Muscle layer of duodenum (tissue), 2 donors: ENCODE results near the gene WWC2.
"Not testable (repeated sequence)": the region's sequence is repeated elsewhere in the genome, so short reads cannot be mapped to it uniquely, and the experiment has no call there.

ENCODE experiments used
- H3K27ac ChIP-seq: one replicate; pipeline ENCODE4 v1.7.0; 2013; ENCODE audit warnings: mild to moderate bottlenecking, low read length
- H3K27me3 ChIP-seq: one replicate; pipeline ENCODE4 v1.7.0; 2013; ENCODE audit warnings: low read depth, mild to moderate bottlenecking, control low read depth, low read length
- H3K36me3 ChIP-seq, 2 donors: one replicate each; pipeline ENCODE4 v1.7.0; 2013; ENCODE audit warnings: low read length in 2 of 2, control low read depth in 1 of 2, mild to moderate bottlenecking in 1 of 2; ENCODE audit not compliant: insufficient read depth in 2 of 2, control insufficient read depth in 1 of 2
- H3K4me1 ChIP-seq, 2 donors: one replicate each; pipeline ENCODE4 v1.7.0; 2013; ENCODE audit warnings: low read length in 2 of 2, mild to moderate bottlenecking in 2 of 2, control low read depth in 1 of 2, moderate library complexity in 1 of 2; ENCODE audit not compliant: insufficient read depth in 2 of 2, control insufficient read depth in 1 of 2
- H3K4me3 ChIP-seq, 2 donors: one replicate each; pipeline ENCODE4 v1.7.0; 2013; ENCODE audit warnings: low read length in 2 of 2, low read depth in 1 of 2, mild to moderate bottlenecking in 1 of 2
- H3K9me3 ChIP-seq, 2 donors: one replicate each; pipeline ENCODE4 v1.7.0; 2013; ENCODE audit warnings: low read length in 2 of 2, control low read depth in 1 of 2, mild to moderate bottlenecking in 1 of 2; ENCODE audit not compliant: control insufficient read depth in 1 of 2
- donor health status: healthy.

The WWC2 gene

DNA sequence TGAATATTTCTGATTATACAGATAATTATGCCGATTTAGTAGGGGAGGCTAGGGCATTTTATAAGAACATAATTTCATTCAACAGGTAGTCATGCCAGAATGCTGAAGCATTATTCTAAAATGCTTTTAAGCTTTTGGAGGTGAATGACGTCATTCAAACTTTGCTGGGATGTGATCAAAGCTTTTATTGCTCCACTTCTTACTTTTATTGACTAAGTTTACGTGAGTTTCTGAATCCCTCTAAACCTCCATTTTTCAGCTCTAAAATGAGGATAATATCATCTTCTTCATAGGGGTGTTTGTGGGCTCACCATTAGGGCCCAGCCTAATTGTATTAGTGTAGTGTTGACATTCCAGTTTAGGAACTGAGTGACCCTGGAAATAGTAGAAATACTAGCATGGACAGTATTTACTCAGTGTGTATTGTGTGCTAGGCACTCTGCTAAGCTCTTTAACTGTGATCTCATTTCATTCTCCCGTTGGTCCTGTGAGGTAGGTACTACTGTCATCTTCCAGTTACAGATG is 3.0 kb downstream of the WWC2 start:
- no peak overlapping the region for H3K27ac ChIP-seq
- peaks cover 5% of the 10 kb centered on the region for H3K27me3 ChIP-seq
- H3K9me3 ChIP-seq: no peaks in the 10 kb centered on the region
- H3K36me3 ChIP-seq: no peaks in the 10 kb centered on the region
- H3K4me3 ChIP-seq: no peak overlapping the region
- peaks cover 0 to 23% of the 10 kb centered on the region in 2 donors for H3K4me1 ChIP-seq

DNA sequence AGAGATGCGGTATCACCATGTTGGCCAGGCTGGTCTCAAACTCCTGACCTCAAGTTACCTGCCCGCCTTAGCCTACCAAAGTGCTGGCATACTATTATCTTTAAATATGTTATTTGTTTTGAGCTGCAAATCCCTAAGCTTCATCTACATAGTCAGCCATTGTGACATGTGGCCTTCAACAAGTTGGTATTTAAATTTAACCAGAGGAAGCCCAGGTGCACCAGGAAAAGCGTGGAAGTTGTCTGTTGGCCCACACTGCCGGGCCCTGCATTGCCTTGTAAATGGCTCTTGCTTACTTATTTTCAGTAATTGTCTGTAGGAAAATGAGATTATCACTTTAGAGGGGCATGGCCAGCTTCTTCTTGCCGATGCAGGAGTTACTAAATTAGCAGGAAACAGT is 6.0 kb downstream of the WWC2 start:
- no peaks in the 10 kb centered on the region for H3K9me3 ChIP-seq
- peaks cover 0 to 14% of the 10 kb centered on the region in 2 donors for H3K4me1 ChIP-seq
- no peaks in the 10 kb centered on the region for H3K36me3 ChIP-seq
- H3K4me3 ChIP-seq: no peak overlapping the region
- peaks cover under 1% of the 10 kb centered on the region for H3K27me3 ChIP-seq
- no peak overlapping the region for H3K27ac ChIP-seq

DNA sequence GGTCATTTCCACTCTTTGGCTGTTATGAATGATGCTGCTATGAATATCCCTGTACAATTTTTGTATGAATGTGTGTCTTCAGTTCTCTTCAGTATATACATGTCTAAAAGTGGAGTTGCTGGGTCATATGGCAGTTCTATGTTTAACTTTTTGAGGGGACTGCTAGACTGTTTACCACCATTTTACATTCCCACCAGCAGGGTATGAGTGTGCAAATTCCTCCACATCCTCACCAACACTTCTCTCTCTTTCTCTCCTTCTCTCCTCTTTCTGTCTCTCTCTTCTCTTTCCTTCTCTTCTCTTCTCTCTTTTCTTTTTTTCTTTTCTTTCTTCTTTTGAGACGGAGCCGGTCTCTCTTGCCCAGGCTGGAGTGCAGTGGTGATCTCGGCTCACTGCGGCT is 7.8 kb downstream of the WWC2 start:
- H3K36me3 ChIP-seq: no peaks in the 10 kb centered on the region
- H3K4me1 ChIP-seq: peaks cover 0 to under 1% of the 10 kb centered on the region in 2 donors
- no peaks in the 10 kb centered on the region for H3K9me3 ChIP-seq
- no peak overlapping the region for H3K4me3 ChIP-seq
- no peaks in the 10 kb centered on the region for H3K27me3 ChIP-seq
- H3K27ac ChIP-seq: no peak overlapping the region

DNA sequence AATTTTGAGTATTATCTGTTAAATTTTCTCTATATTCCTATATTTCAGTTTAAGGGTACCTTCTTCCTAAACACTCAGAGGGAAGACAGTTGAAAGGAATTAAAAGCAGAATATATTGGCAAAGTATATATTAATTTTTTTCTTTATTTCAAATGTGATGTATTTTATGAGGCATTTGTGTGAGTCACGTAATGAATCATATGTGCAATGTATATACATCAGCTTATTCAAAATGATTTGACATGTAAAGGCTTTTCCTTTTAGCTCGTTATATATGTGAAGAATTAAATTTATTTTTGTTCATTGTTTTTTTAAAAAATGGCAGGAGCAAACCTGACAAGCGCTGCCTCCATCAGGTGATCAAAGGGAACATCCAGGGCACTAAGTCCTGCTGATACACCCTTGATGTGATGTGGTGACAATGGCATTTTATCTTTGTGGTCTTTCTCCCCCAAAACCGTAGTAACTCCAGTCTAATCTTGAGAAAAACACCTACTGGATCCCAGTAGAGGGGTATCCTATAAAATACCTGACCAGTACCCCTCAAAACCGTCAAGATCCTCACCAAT is 8.9 kb downstream of the WWC2 start:
- Histone ChIP-seq H3K4me1 (no peaks in the 10 kb centered on the region), H3K27ac (no peak overlapping the region), H3K36me3 (no peaks in the 10 kb centered on the region), H3K4me3 (no peak overlapping the region), H3K9me3 (no peaks in the 10 kb centered on the region), H3K27me3 (no peaks in the 10 kb centered on the region)

DNA sequence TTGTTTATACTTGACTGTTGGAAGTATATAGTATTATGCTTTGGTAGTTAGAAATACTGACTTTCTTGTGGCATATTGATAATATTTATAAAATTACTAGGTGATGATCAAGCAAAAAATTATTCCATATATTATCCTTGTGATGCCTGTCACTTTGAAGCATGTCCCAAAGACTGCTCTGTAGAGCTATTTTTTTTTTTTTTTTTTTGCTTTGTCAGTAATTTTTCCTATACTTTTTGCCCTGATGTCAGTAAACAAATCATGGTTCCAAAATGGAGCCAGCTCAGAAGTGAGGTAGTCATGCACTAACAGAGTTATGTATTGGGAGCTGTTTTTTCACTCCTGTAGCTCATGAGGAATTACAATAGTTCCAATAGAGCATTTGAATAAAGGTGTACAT is 11.2 kb downstream of the WWC2 start:
- Histone ChIP-seq H3K4me1 (no peaks in the 10 kb centered on the region), H3K27ac (no peak overlapping the region), H3K9me3 (no peaks in the 10 kb centered on the region), H3K27me3 (no peaks in the 10 kb centered on the region), H3K4me3 (no peak overlapping the region), H3K36me3 (no peaks in the 10 kb centered on the region)

DNA sequence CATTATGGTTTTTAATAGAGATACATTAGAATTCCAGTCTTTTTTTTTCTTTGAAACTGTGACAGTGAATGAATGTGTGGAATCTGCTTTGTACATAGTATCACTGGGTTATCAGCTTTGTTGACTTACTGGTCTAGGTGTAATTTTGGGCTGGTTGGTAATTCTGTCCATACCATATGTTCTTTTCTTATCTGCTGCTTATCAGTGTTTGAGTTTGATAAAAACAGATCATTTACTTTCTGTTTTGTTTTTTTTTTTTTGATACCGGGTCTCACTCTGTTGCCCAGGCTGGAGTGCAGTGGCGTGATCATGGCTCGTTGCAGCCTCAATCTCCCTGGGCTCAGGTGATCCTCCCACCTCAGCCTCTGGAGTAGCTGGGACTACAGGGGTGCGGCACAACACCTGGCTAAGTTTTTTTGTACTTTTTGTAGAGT is 12.4 kb downstream of the WWC2 start:
- Histone ChIP-seq H3K9me3 (no peaks in the 10 kb centered on the region), H3K27me3 (no peaks in the 10 kb centered on the region), H3K4me3 (no peak overlapping the region), H3K36me3 (no peaks in the 10 kb centered on the region), H3K4me1 (no peaks in the 10 kb centered on the region), H3K27ac (no peak overlapping the region)

DNA sequence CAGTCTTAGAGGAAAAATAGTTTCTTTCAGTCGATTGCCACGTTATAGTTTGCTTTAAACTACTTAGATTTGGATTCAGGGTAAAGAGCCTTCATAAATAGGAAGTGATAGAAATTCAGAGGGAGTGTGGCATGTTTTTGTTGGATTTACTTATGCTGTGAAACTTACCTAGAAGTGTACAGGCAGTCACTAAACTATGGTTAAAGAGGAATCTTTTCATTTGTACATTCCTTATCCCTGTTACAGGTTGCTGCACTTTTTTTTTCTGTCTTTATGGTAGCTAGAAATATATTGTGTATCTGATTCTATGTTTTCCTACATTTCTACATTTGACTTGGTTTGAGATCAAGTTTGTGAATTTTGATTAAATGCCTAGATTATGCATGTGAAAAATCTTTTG is 19.1 kb downstream of the WWC2 start:
- H3K27me3 ChIP-seq: no peaks in the 10 kb centered on the region
- no peak overlapping the region for H3K27ac ChIP-seq
- H3K4me1 ChIP-seq: peaks cover 0 to 6% of the 10 kb centered on the region in 2 donors
- H3K4me3 ChIP-seq: no peak overlapping the region
- H3K36me3 ChIP-seq: no peaks in the 10 kb centered on the region
- no peaks in the 10 kb centered on the region for H3K9me3 ChIP-seq

DNA sequence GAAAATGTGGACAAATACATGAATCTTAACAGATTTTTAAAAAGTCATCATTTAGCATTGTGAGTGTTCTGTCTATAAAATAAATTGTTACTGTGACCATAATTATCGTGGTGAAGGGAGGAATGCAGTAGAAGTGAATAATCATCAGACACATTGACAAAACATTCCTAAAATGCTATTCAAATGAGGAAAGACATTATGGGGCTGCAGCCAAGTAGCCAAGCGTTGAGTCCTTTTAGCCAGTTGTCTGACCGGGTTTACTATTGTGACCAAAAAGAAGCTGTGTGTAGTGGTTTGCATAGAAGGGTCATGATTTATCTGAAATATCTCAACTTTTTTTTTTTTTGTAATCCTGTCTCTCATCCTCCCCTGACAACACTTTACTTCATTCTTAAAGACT is 19.5 kb downstream of the WWC2 start:
- Histone ChIP-seq H3K27ac (no peak overlapping the region), H3K27me3 (no peaks in the 10 kb centered on the region), H3K36me3 (no peaks in the 10 kb centered on the region), H3K4me3 (no peak overlapping the region), H3K9me3 (no peaks in the 10 kb centered on the region), H3K4me1 (peaks cover 0 to 6% of the 10 kb centered on the region in 2 donors)

DNA sequence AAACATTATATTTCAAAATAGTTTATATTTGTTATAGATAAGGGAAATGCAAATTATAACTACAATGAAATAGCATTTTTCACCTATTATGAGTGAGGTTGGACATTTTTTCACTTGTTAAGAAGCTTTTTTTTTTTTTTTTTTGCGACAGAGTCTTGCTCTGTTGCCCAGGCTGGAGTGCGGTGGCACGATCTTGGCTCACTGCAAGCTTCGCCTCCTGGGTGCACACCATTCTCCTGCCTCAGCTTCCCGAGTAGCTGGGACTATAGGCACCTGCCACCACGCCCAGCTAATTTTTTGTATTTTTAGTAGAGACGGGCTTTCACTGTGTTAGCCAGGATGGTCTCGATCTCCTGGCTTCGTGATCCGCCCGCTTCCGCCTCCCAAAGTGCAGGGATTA is 22.6 kb downstream of the WWC2 start:
- not testable (repeated sequence) for H3K27me3 ChIP-seq, H3K4me3 ChIP-seq, H3K9me3 ChIP-seq, H3K36me3 ChIP-seq, H3K27ac ChIP-seq
- H3K4me1 ChIP-seq: peaks cover 0 to 18% of the 10 kb centered on the region in 2 donors

DNA sequence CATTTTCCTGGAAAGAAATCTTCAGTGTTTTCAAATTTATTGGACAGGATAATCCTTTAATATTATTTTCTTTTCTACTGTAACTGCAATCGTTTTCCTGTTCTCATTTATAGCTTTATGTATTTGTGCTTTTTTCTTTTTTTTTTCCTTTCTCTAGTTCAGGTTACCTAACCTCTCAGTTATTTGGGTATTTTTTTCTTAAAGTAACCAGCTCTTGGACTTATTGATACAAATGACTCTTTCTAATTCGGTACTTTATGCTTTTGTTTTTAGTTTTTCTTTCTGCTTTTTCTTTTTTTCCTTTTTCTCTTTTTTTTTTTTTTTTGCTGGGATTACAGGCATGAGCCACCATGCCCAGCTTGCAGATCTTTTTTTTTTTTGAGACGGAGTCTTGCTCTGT is 25.2 kb downstream of the WWC2 start:
- Histone ChIP-seq H3K36me3 (no peaks in the 10 kb centered on the region), H3K4me1 (peaks cover 0 to 12% of the 10 kb centered on the region in 2 donors), H3K9me3 (no peaks in the 10 kb centered on the region), H3K27me3 (no peaks in the 10 kb centered on the region), H3K4me3 (no peak overlapping the region), H3K27ac (no peak overlapping the region)

DNA sequence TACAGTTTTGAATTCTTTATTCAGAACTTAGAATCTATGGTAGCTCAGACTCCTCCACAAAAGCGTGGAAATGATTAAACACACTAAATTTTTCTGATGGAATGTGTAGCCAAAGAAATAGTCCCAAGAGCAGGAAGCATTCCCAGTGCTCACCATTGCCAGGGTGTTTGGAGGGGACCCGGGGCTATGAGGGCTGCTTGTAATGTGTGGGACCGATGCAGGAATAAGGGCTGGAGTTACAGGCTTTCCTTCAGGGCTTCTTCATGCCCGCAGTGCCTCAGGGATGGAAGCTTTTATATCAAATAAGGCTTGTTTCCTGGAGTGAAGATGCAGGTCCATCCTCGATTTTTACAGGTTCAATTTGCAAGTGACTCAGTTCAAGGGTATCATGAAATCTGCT is 25.8 kb downstream of the WWC2 start:
- no peak overlapping the region for H3K4me3 ChIP-seq
- peaks cover 0 to 12% of the 10 kb centered on the region in 2 donors for H3K4me1 ChIP-seq
- no peaks in the 10 kb centered on the region for H3K36me3 ChIP-seq
- no peak overlapping the region for H3K27ac ChIP-seq
- no peaks in the 10 kb centered on the region for H3K27me3 ChIP-seq
- no peaks in the 10 kb centered on the region for H3K9me3 ChIP-seq

DNA sequence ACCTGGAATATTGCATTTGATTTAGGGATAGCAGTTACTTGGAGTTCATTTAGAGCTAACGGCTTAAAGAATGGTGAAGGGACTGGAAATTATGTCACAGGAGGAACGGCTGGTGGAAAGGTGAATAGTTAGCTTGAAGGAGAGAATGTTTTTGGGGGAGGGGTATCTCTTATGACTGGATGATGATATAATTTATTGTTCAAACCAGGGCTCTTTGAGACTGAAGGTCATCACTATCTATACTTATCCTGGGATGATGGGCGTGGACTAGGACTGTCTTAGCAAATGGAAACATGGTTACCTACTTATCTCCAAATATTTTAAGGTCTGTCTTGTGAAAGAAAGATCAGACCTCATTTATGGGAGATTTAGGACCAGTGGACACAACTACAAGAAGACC is 30.1 kb downstream of the WWC2 start:
- H3K27me3 ChIP-seq: no peaks in the 10 kb centered on the region
- H3K9me3 ChIP-seq: no peaks in the 10 kb centered on the region
- peaks cover 4 to 20% of the 10 kb centered on the region in 2 donors for H3K4me1 ChIP-seq
- H3K36me3 ChIP-seq: no peaks in the 10 kb centered on the region
- H3K4me3 ChIP-seq: no peak overlapping the region
- no peak overlapping the region for H3K27ac ChIP-seq
